Keratinocyte (primary cell): ENCODE results near the gene R3HDM2.

Experiments
- CTCF ChIP-seq, 3 experiments: IDR thresholded peaks in 1 of 3; conservative IDR thresholded peaks in 1 of 3; optimal IDR thresholded peaks in 1 of 3; 2 replicates in 2 of 3; 3 replicates in 1 of 3; pipeline versions ENCODE3 to v1.5.1; 2011; ENCODE audit warnings: low read length in 3 of 3, mild to moderate bottlenecking in 3 of 3, moderate library complexity in 2 of 3, control low read depth in 1 of 3, inconsistent platforms in 1 of 3; ENCODE audit not compliant: insufficient read depth in 2 of 3; ENCODE audit errors: extremely low read depth in 1 of 3
- EZH2 ChIP-seq: IDR thresholded peaks from one replicate; pipeline ENCODE4 v1.6.1; 2012; ENCODE audit warnings: inconsistent platforms, mild to moderate bottlenecking, low read length, moderate library complexity

- TF ChIP-seq EZH2: no peak
- no peak for TF ChIP-seq CTCF (optimal IDR thresholded peaks at IDR 0.05 in 1 of 3, IDR thresholded peaks at IDR 0.05 in 1 of 3, conservative IDR thresholded peaks at IDR 0.05 in 1 of 3; ENCODE audit: extremely low read depth in 1 of 3, insufficient read depth in 2 of 3, low read length in 3 of 3)
Measured at GRCh38 chr12:57342207-57342691, 88.6 kb downstream of the R3HDM2 start.
